Spinal cord (tissue), 10 donors: ENCODE data around the gene RITA1. TPM values are rescaled to one million over a fixed set of nuclear protein-coding genes. Genes with fewer than 3 reads are reported as not detected.

Source experiments
- DNase-seq, 6 donors: peaks; one replicate each; pipeline versions ENCODE4 v3.0.0 to v3.0.0-alpha.2; 2013 to 2015; ENCODE audit warnings: low spot score in 6 of 6, low read depth in 4 of 6
- H3K27ac ChIP-seq: one replicate; pipeline ENCODE4 v1.5.1; 2013; ENCODE audit warnings: low read depth, low read length, control low read depth
- H3K27me3 ChIP-seq: one replicate; pipeline ENCODE4 v1.6.1; 2013; ENCODE audit warnings: low read length; ENCODE audit not compliant: control insufficient read depth, insufficient read depth
- H3K36me3 ChIP-seq: one replicate; pipeline ENCODE4 v1.6.1; 2013; ENCODE audit warnings: low read length; ENCODE audit not compliant: control insufficient read depth, insufficient read depth
- H3K4me1 ChIP-seq: one replicate; pipeline ENCODE4 v1.6.1; 2013; ENCODE audit warnings: low read length; ENCODE audit not compliant: control insufficient read depth, insufficient read depth
- H3K4me3 ChIP-seq: one replicate; pipeline ENCODE4 v1.5.1; 2013; ENCODE audit warnings: low read depth, low read length, control low read depth
- H3K9me3 ChIP-seq: one replicate; pipeline ENCODE4 v1.6.1; 2013; ENCODE audit warnings: low read length; ENCODE audit not compliant: control insufficient read depth, insufficient read depth
- WGBS: methylation state at CpG from one replicate; pipeline ENCODE4 v1.1.5; 2013; ENCODE audit warnings: missing lambda C conversion rate; ENCODE audit not compliant: insufficient coverage; 5-methylcytosine and 5-hydroxymethylcytosine counted together
- polyA plus RNA-seq, 2 donors: library from polyadenylated mRNA; unstranded; fragments of 120-200 nt; gene quantifications; one replicate each; pipeline ENCODE4 v1.2.1, GENCODE V29; 2013; ENCODE audit not compliant: insufficient read length in 2 of 2
- total RNA-seq, 2 donors: library from RNA; depleted of rRNA in 1 of 2; stranded (reverse); fragments of 120-200 nt in 1 of 2; fragments of >200 nt in 1 of 2; gene quantifications; one replicate each; pipeline versions ENCODE4 v1.2.3 to v1.2.4, GENCODE V29; 2013 to 2014
- donor health status: healthy.

The RITA1 gene
- total and polyA plus RNA-seq, 4 donors = 11.7 to 32.1 (median 28.6) TPM

DNA sequence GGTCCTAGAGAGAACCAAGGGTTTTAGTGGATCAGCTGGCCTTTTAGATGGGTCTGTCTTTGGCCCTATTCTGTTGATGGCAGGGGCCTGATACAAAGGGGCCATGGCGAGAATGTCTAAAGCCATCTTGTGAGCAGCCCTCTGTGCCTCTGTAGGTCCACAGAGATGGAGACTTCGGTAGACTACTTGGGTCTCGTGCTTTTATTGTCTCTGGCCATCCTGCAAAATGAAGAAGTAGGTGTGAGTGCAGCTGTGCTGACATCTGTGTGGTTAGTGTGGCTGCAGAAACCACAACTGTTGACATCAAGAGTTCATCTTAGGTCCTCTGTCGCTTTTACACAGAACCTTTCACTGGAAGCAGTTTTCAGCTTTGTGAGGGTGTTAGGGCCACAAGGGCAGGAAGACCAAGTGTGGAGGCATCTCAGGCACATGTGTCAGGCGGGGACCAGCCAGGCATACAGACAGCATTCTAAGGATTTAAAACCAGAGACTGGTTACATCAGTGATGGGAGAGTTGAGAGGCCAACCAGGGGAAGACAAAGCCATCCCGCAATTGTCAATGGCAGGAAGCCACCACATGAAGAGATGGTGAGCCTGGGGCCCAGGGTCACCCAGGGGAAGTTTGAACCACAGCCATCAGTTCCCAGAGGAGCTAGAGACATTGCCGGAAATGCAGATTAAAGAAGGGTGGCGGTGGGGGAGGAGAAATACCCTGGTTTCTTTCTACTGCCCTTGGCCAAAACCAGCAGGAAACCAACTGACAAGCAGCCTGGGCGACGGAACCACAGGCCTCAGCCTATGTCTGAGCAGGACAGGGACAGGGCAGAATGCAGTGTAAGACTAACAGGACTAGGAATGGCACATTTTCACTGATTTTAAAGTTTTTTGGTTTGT, 22.8 kb downstream of the RITA1 start:
- 84% methylated on average over 10 of the region's 10 CpGs for WGBS
- no peak for DNase-seq
- H3K27me3 ChIP-seq = no peaks in the 10 kb centered on the region
- H3K4me3 ChIP-seq = no peak overlapping the region
- H3K36me3 ChIP-seq = peaks cover 4% of the 10 kb centered on the region
- no peaks in the 10 kb centered on the region for H3K4me1 ChIP-seq
- no peak overlapping the region for H3K27ac ChIP-seq
- no peaks in the 10 kb centered on the region for H3K9me3 ChIP-seq

DNA sequence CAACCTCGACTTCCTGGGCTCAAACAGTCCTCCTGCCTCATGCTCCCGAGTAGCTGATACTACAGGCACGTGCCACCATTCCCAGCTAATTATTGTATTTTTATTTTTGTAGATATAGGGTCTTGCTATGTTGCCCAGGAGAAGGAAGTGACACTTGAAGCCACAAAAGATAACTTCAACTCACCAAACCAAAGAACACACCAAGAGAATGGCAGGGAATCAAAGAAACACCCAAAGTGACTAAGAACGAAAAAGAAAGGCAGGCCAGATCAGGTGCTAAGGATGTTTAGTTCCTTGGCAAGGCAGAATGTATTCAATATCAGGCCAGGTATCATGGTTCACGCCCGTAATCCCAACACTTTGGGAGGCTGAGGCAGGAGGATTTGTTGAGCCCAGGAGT, 25.6 kb downstream of the RITA1 start:
- no peaks in the 10 kb centered on the region for H3K4me1 ChIP-seq
- peaks cover 4% of the 10 kb centered on the region for H3K36me3 ChIP-seq
- no peaks in the 10 kb centered on the region for H3K9me3 ChIP-seq
- DNase-seq = no peak
- no peak overlapping the region for H3K27ac ChIP-seq
- WGBS = 93% methylated on average over 4 of the region's 6 CpGs
- no peak overlapping the region for H3K4me3 ChIP-seq
- no peaks in the 10 kb centered on the region for H3K27me3 ChIP-seq

DNA sequence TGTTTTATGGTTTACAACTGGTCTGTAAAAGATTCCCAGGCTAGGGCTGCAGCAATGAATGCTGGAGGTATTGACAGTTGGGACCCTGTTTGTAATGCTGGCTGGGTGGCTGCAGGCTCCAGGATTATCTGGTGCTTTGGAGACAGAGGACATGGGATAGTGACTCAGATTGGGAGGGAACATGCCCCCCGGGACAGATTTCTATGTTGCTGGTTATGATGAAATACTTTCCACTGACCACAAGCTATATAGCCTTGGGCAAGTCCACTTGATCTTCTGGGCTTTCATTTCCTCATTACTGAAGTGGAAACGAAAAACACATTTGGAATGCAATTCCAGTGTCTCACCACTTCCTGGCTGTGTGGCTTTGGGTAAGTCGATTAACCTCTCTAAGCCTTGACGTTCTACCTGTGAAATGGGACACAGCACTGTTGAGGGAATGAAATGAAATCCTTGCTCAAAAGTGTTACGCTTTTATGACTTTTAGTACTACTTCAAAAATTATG, 29.4 kb downstream of the RITA1 start:
- DNase-seq = no peak
- WGBS = 83% methylated on average over 1 of the region's 5 CpGs
- Histone ChIP-seq H3K27ac (no peak overlapping the region), H3K27me3 (no peaks in the 10 kb centered on the region), H3K4me1 (peaks cover 1% of the 10 kb centered on the region), H3K9me3 (no peaks in the 10 kb centered on the region), H3K36me3 (no peaks in the 10 kb centered on the region), H3K4me3 (no peak overlapping the region)

DNA sequence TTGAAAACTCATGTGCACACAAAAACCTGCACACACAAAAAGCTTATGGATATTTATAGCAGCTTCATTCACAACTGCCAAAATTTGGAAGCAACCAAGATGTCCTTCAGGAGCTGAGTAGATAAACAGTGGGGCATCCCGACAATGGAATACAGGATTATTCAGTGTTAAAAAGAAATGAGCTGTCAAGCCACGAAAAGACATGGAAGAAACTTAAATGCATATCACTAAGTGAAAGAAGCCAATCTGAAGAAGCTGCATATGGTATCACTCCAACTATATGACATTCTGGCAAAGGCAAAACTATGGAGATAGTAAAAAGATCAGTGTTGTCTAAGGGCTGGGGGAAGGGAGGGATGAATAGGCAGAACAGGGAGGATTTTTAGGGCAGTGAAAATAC, 30.5 kb downstream of the RITA1 start:
- no peaks in the 10 kb centered on the region for H3K9me3 ChIP-seq
- peak in 1 of 6 donors; percentile 55 for DNase-seq
- H3K27ac ChIP-seq = no peak overlapping the region
- no peaks in the 10 kb centered on the region for H3K36me3 ChIP-seq
- H3K27me3 ChIP-seq = no peaks in the 10 kb centered on the region
- H3K4me1 ChIP-seq = peaks cover 10% of the 10 kb centered on the region
- WGBS = no CpG with 5 or more reads among the region's 2 CpGs
- no peak overlapping the region for H3K4me3 ChIP-seq

DNA sequence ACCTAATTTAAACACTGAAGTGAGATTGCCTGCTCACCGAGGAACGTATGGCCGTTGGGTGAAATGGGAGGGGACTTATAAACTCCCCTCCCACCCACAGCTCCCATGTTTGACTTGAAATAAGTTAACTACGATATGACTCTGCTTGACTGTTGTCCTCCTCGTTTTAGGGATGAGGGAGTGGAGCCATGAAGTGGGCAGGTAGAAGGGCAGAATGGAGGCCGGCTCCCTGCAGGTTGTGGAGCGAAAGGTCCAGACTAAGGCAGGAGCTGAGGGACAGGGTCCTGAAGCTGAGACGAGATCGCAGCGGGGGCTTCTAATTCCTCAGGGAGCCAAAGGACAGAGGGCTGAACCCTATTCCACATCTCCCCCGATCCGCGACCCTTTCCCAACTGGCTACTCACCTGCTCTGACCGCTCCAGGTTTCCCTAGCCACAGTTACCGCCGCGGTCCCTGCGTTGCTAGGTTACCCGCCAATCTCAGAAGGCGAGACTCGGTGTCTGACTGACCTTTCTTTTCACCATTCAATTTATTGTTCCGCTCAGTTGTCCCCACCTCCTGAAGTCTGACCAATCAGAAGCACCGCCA, 35.2 kb downstream of the RITA1 start:
- Histone ChIP-seq H3K36me3 (no peaks in the 10 kb centered on the region), H3K27me3 (no peaks in the 10 kb centered on the region), H3K4me1 (peaks cover 29% of the 10 kb centered on the region), H3K4me3 (peak overlapping the region; percentile 92), H3K27ac (peak overlapping the region; percentile 64), H3K9me3 (no peaks in the 10 kb centered on the region)
- 1% methylated on average over 17 of the region's 23 CpGs for whole genome bisulfite sequencing
- DNase-seq = no peak

DNA sequence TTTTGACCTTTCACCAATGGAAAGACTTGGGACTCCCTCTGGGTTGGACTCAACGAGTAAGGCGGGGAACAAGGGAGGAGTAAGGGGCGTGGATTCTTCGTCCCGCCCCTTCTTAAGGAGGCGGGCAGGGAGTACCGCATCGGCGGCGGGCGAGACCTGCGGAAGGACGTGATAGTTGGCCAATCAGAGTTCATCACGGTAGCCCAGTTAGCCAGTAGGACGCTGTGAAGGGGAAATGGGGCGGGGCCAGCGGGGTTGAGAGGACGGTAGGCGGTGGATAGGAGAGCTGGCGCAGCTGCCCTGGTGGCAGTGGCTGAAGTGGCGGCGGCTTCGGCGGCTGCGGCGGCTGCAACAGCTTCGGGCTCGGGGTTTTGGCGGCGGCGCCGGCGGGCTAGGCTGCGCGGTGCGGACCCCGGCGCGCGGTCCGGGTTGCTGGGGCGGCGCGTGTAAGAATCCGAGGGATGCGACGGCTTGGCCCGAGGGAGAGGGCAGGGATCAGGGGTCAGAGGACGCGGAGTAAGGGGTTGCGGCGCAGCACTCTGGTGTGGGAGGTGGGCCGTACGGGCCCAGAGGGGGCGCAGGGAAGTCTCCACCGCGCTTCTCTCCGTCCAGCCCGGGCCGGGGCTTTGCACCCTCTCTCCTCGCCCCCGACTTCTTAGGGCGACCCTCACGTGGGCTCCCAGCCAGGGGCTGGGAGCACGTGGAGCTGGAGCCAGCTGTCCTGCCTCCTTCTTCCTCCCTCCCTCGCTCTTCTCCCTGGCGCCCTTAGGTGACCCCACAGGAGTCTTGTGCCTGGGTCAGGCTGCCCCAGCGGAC, 35.9 kb downstream of the RITA1 start, which contains the start of gene TPCN1:
TSS of gene TPCN1 (plus strand) at position 284 of the 816 bp plus-strand sequence. CDS start 5,389 bp downstream, outside the sequence.
- Histone ChIP-seq H3K36me3 (no peaks in the 10 kb centered on the region), H3K27me3 (no peaks in the 10 kb centered on the region), H3K27ac (peak within 1 kb of the TSS; percentile 64), H3K4me3 (peak within 1 kb of the TSS; percentile 92), H3K9me3 (no peaks in the 10 kb centered on the region), H3K4me1 (peaks cover 29% of the 10 kb centered on the region)
- DNase-seq = peak; percentile 98 to 100 (median 100)
- WGBS = under 1% methylated on average over 65 of the region's 68 CpGs

DNA sequence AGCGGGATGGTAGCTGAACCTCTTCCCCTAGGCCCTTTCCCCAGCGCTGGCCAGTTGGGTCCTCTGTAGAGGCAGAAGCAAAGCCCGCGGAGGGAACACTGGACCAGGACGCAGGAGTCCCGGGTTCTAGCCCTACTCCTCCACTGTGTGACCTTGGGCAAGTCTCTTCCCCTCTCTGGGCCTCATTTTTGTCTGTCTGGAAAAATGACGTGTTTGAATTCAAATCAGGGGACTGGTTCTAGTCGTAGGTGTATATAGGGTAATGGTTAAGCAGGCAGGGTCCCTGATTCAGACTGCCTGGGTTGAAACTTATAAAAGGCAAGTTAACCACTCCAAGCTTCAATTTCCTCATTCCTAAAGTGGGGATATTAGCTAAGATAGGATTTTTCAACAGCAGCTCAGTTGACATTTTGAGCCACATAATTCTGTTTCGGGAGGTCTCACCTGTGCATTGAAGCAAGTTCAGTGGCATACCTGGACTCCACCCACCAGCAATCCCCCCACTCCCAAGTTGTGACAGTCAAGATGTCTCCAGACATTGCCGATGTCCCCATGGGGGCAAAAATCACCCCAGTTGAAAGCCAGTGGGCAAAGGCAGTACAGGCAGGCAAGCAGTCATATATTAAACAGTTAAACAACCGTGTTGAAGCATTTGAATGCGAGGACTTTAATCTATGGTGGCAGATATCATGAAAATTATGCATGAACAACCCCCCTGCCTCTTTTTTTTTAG, 36.6 kb downstream of the RITA1 start:
- Histone ChIP-seq H3K9me3 (no peaks in the 10 kb centered on the region), H3K4me3 (peak overlapping the region; percentile 64), H3K36me3 (peaks cover 5% of the 10 kb centered on the region), H3K27ac (peak overlapping the region; percentile 25), H3K4me1 (peaks cover 34% of the 10 kb centered on the region), H3K27me3 (no peaks in the 10 kb centered on the region)
- no peak for DNase-seq
- WGBS = 10% methylated on average over 7 of the region's 12 CpGs

DNA sequence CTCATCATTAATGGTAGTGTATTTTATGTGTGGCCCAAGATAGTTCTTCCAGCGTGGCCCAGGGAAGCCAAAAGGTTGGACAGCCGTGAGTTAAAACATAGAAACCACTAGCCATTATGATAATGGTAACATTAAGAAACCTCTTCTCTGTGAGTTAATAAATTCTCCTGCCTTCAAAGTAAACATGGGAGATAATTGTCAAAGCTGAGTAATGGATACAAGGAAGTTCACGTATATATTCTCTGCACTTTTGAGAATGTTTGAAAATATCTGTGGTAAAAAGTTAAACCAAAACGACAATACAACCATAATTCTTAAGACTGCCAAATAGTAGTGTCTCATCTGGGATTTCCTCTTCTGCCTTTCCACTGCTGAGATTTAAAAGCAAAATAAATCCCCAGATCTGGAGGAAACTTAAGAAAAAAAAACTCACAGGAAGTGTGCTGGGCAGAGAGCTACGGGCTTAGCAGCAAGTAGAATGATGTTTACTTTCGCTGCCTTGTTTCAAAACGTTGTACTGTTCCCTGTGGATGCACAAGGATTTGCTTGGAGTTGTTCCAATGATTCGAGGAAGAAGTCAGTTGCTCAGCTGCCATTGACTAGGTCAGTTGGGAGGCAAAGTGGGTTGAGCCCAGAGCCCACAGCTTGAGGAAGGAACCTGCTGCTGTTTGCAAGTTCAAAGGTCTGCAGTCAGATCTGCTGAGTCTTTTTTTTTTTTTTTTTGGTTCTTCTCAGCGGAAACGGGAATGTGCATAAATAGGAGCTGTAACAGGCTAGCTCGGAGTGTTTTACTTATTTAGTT, 37.4 kb downstream of the RITA1 start:
- Histone ChIP-seq H3K4me1 (peaks cover 40% of the 10 kb centered on the region), H3K4me3 (peak overlapping the region; percentile 64)

More for the DNA sequence above, 37.4 kb downstream of the RITA1 start:
- no peaks in the 10 kb centered on the region for H3K27me3 ChIP-seq
- peak in 4 of 6 donors; percentile 61 to 91 (median 74) for DNase-seq
- H3K9me3 ChIP-seq = no peaks in the 10 kb centered on the region
- 3% methylated on average over 4 of the region's 11 CpGs for WGBS
- peaks cover 6% of the 10 kb centered on the region for H3K36me3 ChIP-seq
- peak overlapping the region; percentile 25 for H3K27ac ChIP-seq
